Endothelial cell of umbilical vein (primary cell): ENCODE data around the gene METRN. TPM values are rescaled to one million over a fixed set of nuclear protein-coding genes. Genes with fewer than 3 reads are reported as not detected.

Experiments
- BruUV-seq: library from RNA; stranded (reverse); fragments of 400-500 nt; replicated peaks from 2 replicates; lab custom pipeline; 2021; lab: Mats Ljungman, UMichigan
- CTCF ChIA-PET: fragments of 300-600, 350-600 bp; sonication (Branson Sonifier 250); formaldehyde crosslinking; loops from one replicate; lab custom pipeline; 2021; ENCODE audit warnings: antibody characterized with exemption, inconsistent platforms; lab: Charles Lee
- POLR2A ChIA-PET: fragments of 300-600, 350-600 bp; sonication (Branson Sonifier 250); formaldehyde crosslinking; loops from one replicate; lab custom pipeline; 2021; ENCODE audit warnings: antibody characterized with exemption, inconsistent platforms; lab: Charles Lee
- DNase-seq: peaks from one replicate; pipeline ENCODE4 v3.0.0-alpha.2; 2011; ENCODE audit warnings: low read depth, low spot score
- FAIRE-seq: peaks from 2 replicates; lab custom pipeline; 2011; peaks lifted over from hg19 to GRCh38; lab: Jason Lieb, UNC
- H2AFZ ChIP-seq: 2 replicates; pipeline ENCODE4 v1.6.0; 2012; ENCODE audit warnings: low read depth, low read length, control low read depth, inconsistent platforms
- H3K27ac ChIP-seq: 2 replicates; pipeline ENCODE4 v1.5.1; 2011; ENCODE audit warnings: low read depth, mild to moderate bottlenecking, control low read depth, low read length, moderate library complexity; ENCODE audit not compliant: insufficient read depth
- H3K27me3 ChIP-seq, 2 experiments: 2 replicates each; pipeline versions ENCODE4 v1.6.0 to v1.6.1; 2011; ENCODE audit warnings: low read length in 2 of 2, mixed read lengths in 1 of 2; ENCODE audit not compliant: control insufficient read depth in 2 of 2, insufficient read depth in 2 of 2
- H3K36me3 ChIP-seq, 2 experiments: 2 replicates in 1 of 2; 3 replicates in 1 of 2; pipeline ENCODE4 v1.5.1; 2011; ENCODE audit warnings: low read length in 2 of 2, mild to moderate bottlenecking in 1 of 2, moderate library complexity in 1 of 2; ENCODE audit not compliant: control insufficient read depth in 2 of 2, insufficient read depth in 2 of 2; ENCODE audit errors: extremely low read depth in 1 of 2
- H3K4me1 ChIP-seq: 3 replicates; pipeline ENCODE4 v1.5.1; 2011; ENCODE audit warnings: mild to moderate bottlenecking, low read length; ENCODE audit not compliant: control insufficient read depth, insufficient read depth; ENCODE audit errors: extremely low read depth
- H3K4me2 ChIP-seq: 2 replicates; pipeline ENCODE4 v1.6.1; 2011; ENCODE audit warnings: low read length, control low read depth, mixed read lengths; ENCODE audit not compliant: insufficient read depth
- H3K4me3 ChIP-seq, 3 experiments: fragments of 200-600 bp in 1 of 3; sonication (generic), shearing (Covaris generic) in 1 of 3; replicated peaks in 1 of 3; 2 replicates each; pipeline ENCODE4 v1.5.1; 2011 to 2016; ENCODE audit warnings: control low read depth in 3 of 3, low read length in 3 of 3, mild to moderate bottlenecking in 2 of 3, inconsistent platforms in 1 of 3, low read depth in 1 of 3, moderate library complexity in 1 of 3; ENCODE audit not compliant: insufficient read depth in 1 of 3
- H3K79me2 ChIP-seq: 2 replicates; pipeline ENCODE4 v1.6.0; 2012; ENCODE audit warnings: low read length, inconsistent platforms; ENCODE audit not compliant: control insufficient read depth, insufficient read depth
- H3K9ac ChIP-seq: replicated peaks from 2 replicates; pipeline ENCODE3; 2011; ENCODE audit warnings: low read length, control low read depth; ENCODE audit not compliant: insufficient read depth; ENCODE audit errors: extremely low read depth
- H3K9me1 ChIP-seq: replicated peaks from 3 replicates; pipeline ENCODE4 v1.6.0; 2011; ENCODE audit warnings: mild to moderate bottlenecking, low read length; ENCODE audit not compliant: control insufficient read depth, insufficient read depth; ENCODE audit errors: extremely low read depth
- H3K9me3 ChIP-seq: replicated peaks from 2 replicates; pipeline ENCODE4 v1.5.1; 2012; ENCODE audit warnings: low read length, inconsistent platforms; ENCODE audit not compliant: control insufficient read depth, insufficient read depth
- H4K20me1 ChIP-seq: replicated peaks from 2 replicates; pipeline ENCODE3; 2011; ENCODE audit warnings: mild to moderate bottlenecking, low read length; ENCODE audit not compliant: control insufficient read depth, insufficient read depth; ENCODE audit errors: extremely low read depth
- EZH2 ChIP-seq: IDR thresholded peaks from 2 replicates; pipeline ENCODE4 v1.6.1; 2012; ENCODE audit warnings: borderline replicate concordance, low read depth, mild to moderate bottlenecking, moderate library complexity, low read length, inconsistent platforms; ENCODE audit not compliant: severe bottlenecking
- FOS ChIP-seq: IDR thresholded peaks from 2 replicates; pipeline ENCODE4 v1.6.1; 2011; ENCODE audit warnings: mild to moderate bottlenecking, low read length, moderate library complexity, borderline replicate concordance; ENCODE audit not compliant: insufficient read depth
- GATA2 ChIP-seq: IDR thresholded peaks from 2 replicates; pipeline ENCODE4 v1.7.0; 2011; ENCODE audit warnings: low read depth, mild to moderate bottlenecking, moderate library complexity, mixed read lengths, low read length; ENCODE audit not compliant: insufficient read length, insufficient read depth
- JUN ChIP-seq: IDR thresholded peaks from 2 replicates; pipeline ENCODE4 v1.6.1; 2011; ENCODE audit warnings: borderline replicate concordance, low read depth; ENCODE audit not compliant: insufficient read length, insufficient read depth
- MYC ChIP-seq: IDR thresholded peaks from one replicate; pipeline ENCODE4 v1.6.1; 2011; ENCODE audit warnings: mild to moderate bottlenecking, low read depth, low read length
- POLR2A ChIP-seq: IDR thresholded peaks from 2 replicates; pipeline ENCODE4 v1.6.1; 2012; ENCODE audit warnings: low read depth, mild to moderate bottlenecking, control low read depth, low read length
- POLR2AphosphoS5 ChIP-seq: IDR thresholded peaks from 2 replicates; pipeline ENCODE4 v1.6.1; 2012; ENCODE audit warnings: low read depth, mild to moderate bottlenecking, control low read depth, low read length, moderate library complexity; ENCODE audit not compliant: insufficient read depth
- dilution Hi-C: fragments of 300-500 bp; cut with MboI; formaldehyde crosslinking; loops from one replicate; pipeline ENCODE4 v1.15.0; 2019; ENCODE audit warnings: low sequenced_read_pairs; ENCODE audit not compliant: extremely low pct_ligation_motif_present
- intact Hi-C: fragments of 100-400 bp; cut with micrococcal nuclease; formaldehyde crosslinking; loops from one replicate; pipeline ENCODE4 v1.10.0; 2022
- polyA plus RNA-seq, 4 experiments: library from polyadenylated mRNA; depleted of rRNA in 3 of 4; stranded (reverse) in 3 of 4; unstranded in 1 of 4; fragments of >200 nt; gene quantifications; 2 replicates each; pipeline versions ENCODE4 v1.2.1 to v1.2.3, GENCODE V29; 2011 to 2012; ENCODE audit warnings: missing spikeins in 1 of 4
- total RNA-seq: library from RNA; stranded (reverse); gene quantifications from 2 replicates; pipeline ENCODE4 v1.2.3, GENCODE V29; 2021
- TF ChIP-seq, protein P1 (sequence below): IDR thresholded peaks from 2 replicates; pipeline ENCODE4 v1.6.1; 2011; ENCODE audit not compliant: insufficient read depth, insufficient read length
- TF ChIP-seq, protein P2 (sequence below), 2 donors: IDR thresholded peaks; 1 replicate in 1 of 2; 2 replicates in 1 of 2; pipeline ENCODE4 v1.5.1; 2011; ENCODE audit warnings: low read length in 2 of 2, mild to moderate bottlenecking in 2 of 2, moderate library complexity in 2 of 2, control low read depth in 1 of 2, inconsistent platforms in 1 of 2, low read depth in 1 of 2; ENCODE audit not compliant: insufficient read depth in 1 of 2; ENCODE audit errors: extremely low read depth in 1 of 2

The METRN gene
- total and polyA plus RNA-seq, 2 donors (not counting 3 experiments of a cell fraction or from before 2014, with no cell fraction given): 10.0 to 16.1 TPM

DNA sequence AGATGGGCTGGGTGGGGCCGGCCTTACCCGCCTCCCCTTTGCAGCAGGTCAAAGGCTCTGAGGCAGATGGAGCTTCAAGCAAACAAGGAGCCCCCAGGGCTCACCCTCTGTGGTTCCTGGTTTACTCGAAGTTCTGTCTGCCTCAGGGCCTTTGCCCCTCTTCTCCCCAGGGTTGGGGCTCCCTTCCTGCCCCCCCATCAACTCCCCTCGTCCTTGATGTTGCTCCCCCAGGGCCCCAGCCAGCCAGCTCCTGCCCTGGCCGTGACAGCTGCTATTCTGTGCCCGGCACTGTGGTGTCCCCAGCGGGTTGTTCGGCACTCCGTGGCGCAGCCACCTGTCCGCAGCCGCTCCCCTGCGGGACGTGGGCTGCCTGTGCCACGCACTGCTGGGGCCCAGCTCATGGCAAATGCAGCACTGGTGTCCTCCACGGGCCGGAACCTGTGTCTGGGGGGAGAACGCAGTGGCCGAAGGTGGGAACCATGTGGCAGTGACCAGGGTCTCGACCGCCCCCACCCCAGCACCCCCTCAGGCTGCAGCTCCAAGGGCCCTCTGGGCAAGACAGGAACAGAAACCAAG lies 4.3 kb upstream of the METRN start:
- DNase-seq (no peak), FAIRE-seq (no peak)
- dilution Hi-C loops: no loop called here
- H3K9ac ChIP-seq: no peak overlapping the region
- ChIA-PET CTCF (interaction anchor here (1.0 to 2.4 kb wide), 4 partner anchors 9 to 346 kb away, joined by 3 to 17 read pairs (median 4); partner anchors contain the start of gene WDR24), POLR2A (no interaction called here)
- no peak overlapping the region for H2AFZ ChIP-seq
- peaks cover 5% of the 10 kb centered on the region for H3K4me1 ChIP-seq
- no peaks in the 10 kb centered on the region for H4K20me1 ChIP-seq
- BruUV-seq: no TSS peak
- no peaks in the 10 kb centered on the region for H3K36me3 ChIP-seq
- H3K4me3 ChIP-seq: no peak overlapping the region
- no peak overlapping the region for H3K4me2 ChIP-seq
- no peaks in the 10 kb centered on the region for H3K9me3 ChIP-seq
- intact Hi-C loops: loop anchor here (1.0 kb wide), 1 partner anchor 75 kb away; no protein-coding TSS in a partner anchor
- TF ChIP-seq JUN (no peak), POLR2AphosphoS5 (no peak), GATA2 (no peak), EZH2 (no peak), FOS (no peak), POLR2A (no peak), MYC (no peak)
- TF ChIP-seq, protein P1, sequence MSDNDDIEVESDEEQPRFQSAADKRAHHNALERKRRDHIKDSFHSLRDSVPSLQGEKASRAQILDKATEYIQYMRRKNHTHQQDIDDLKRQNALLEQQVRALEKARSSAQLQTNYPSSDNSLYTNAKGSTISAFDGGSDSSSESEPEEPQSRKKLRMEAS: no peak
- TF ChIP-seq, protein P2, sequence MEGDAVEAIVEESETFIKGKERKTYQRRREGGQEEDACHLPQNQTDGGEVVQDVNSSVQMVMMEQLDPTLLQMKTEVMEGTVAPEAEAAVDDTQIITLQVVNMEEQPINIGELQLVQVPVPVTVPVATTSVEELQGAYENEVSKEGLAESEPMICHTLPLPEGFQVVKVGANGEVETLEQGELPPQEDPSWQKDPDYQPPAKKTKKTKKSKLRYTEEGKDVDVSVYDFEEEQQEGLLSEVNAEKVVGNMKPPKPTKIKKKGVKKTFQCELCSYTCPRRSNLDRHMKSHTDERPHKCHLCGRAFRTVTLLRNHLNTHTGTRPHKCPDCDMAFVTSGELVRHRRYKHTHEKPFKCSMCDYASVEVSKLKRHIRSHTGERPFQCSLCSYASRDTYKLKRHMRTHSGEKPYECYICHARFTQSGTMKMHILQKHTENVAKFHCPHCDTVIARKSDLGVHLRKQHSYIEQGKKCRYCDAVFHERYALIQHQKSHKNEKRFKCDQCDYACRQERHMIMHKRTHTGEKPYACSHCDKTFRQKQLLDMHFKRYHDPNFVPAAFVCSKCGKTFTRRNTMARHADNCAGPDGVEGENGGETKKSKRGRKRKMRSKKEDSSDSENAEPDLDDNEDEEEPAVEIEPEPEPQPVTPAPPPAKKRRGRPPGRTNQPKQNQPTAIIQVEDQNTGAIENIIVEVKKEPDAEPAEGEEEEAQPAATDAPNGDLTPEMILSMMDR (IDR thresholded peaks at IDR 0.05; ENCODE audit: extremely low read depth in 1 of 2, insufficient read depth in 1 of 2, low read depth in 1 of 2, low read length in 2 of 2): no peak
- no peaks in the 10 kb centered on the region for H3K9me1 ChIP-seq
- H3K27me3 ChIP-seq: peaks cover 12 to 16% of the 10 kb centered on the region in 2 experiments
- no peak overlapping the region for H3K27ac ChIP-seq
- no peaks in the 10 kb centered on the region for H3K79me2 ChIP-seq
